HEK293 (cell line): ENCODE data around the gene SMAD1.

ENCODE experiments used
- CTCF ChIA-PET: fragments of 350-600 bp; formaldehyde crosslinking; extraction: SDS; loops from one replicate; lab custom pipeline; 2021; ENCODE audit warnings: antibody characterized with exemption; lab: Yijun Ruan, JAX
- POLR2A ChIA-PET: fragments of 300-600 bp; formaldehyde crosslinking; extraction: SDS; loops from one replicate; lab custom pipeline; 2020; ENCODE audit warnings: antibody characterized with exemption, inconsistent platforms; lab: Yijun Ruan, JAX
- H3K27ac ChIP-seq: fragments of 200-500 bp; sonication (Bioruptor generic); 2 replicates; pipeline ENCODE4 v1.5.1; 2014; ENCODE audit warnings: low read depth, low read length, control low read depth, inconsistent platforms; ENCODE audit errors: extremely low read depth
- H3K36me3 ChIP-seq, 2 experiments: fragments of 200-500 bp in 1 of 2; sonication (Bioruptor generic) in 1 of 2; 1 replicate in 1 of 2; 2 replicates in 1 of 2; pipeline ENCODE4 v1.5.1; 2014 to 2017; ENCODE audit warnings: inconsistent platforms in 2 of 2, low read length in 2 of 2; ENCODE audit not compliant: control insufficient read depth in 2 of 2, insufficient read depth in 1 of 2
- H3K4me1 ChIP-seq: fragments of 200-500 bp; sonication (Bioruptor generic); 2 replicates; pipeline ENCODE4 v1.5.1; 2014; ENCODE audit warnings: mild to moderate bottlenecking, low read length, inconsistent platforms; ENCODE audit not compliant: control insufficient read depth, insufficient read depth
- H3K4me3 ChIP-seq: 2 replicates; pipeline ENCODE4 v1.5.1; 2011; ENCODE audit warnings: low read depth, mild to moderate bottlenecking, control low read depth, low read length, moderate library complexity
- H3K9me3 ChIP-seq: fragments of 200-500 bp; sonication (Bioruptor generic); 2 replicates; pipeline ENCODE4 v1.5.1; 2014; ENCODE audit warnings: low read depth, low read length, inconsistent platforms; ENCODE audit not compliant: control insufficient read depth, insufficient read depth
- GLIS1 ChIP-seq: fragments of 450-650 bp; formaldehyde crosslinking; IDR thresholded peaks from 2 replicates; pipeline ENCODE4 v1.5.1; 2016; ENCODE audit warnings: missing biosample characterization, missing genetic modification characterization
- GLIS2 ChIP-seq: fragments of 450-650 bp; formaldehyde crosslinking; IDR thresholded peaks from 2 replicates; pipeline ENCODE4 v1.5.1; 2016; ENCODE audit warnings: missing biosample characterization, missing genetic modification characterization
- RBAK ChIP-seq: fragments of 450-650 bp; formaldehyde crosslinking; IDR thresholded peaks from 2 replicates; pipeline ENCODE4 v1.5.1; 2016; ENCODE audit warnings: missing biosample characterization, missing genetic modification characterization
- SCRT1 ChIP-seq: fragments of 450-650 bp; formaldehyde crosslinking; IDR thresholded peaks from 2 replicates; pipeline ENCODE4 v1.5.1; 2016; ENCODE audit warnings: missing biosample characterization, missing genetic modification characterization, borderline replicate concordance
- SCRT2 ChIP-seq: fragments of 450-650 bp; formaldehyde crosslinking; IDR thresholded peaks from 2 replicates; pipeline ENCODE4 v1.5.1; 2016; ENCODE audit warnings: missing biosample characterization, missing genetic modification characterization
- TSHZ1 ChIP-seq: fragments of 450-650 bp; formaldehyde crosslinking; IDR thresholded peaks from 2 replicates; pipeline ENCODE4 v1.5.1; 2016; ENCODE audit warnings: missing biosample characterization, missing genetic modification characterization, borderline replicate concordance
- ZBTB21 ChIP-seq: fragments of 450-650 bp; formaldehyde crosslinking; IDR thresholded peaks from 2 replicates; pipeline ENCODE4 v1.5.1; 2017; ENCODE audit warnings: missing biosample characterization, missing genetic modification characterization
- ZNF114 ChIP-seq: fragments of 450-650 bp; formaldehyde crosslinking; IDR thresholded peaks from 2 replicates; pipeline ENCODE4 v1.5.0; 2017; ENCODE audit warnings: missing biosample characterization, missing genetic modification characterization
- ZNF48 ChIP-seq: fragments of 450-650 bp; formaldehyde crosslinking; IDR thresholded peaks from 2 replicates; pipeline ENCODE4 v1.5.1; 2016; ENCODE audit warnings: missing biosample characterization, missing genetic modification characterization
- ZNF510 ChIP-seq: fragments of 450-650 bp; formaldehyde crosslinking; IDR thresholded peaks from 2 replicates; pipeline ENCODE4 v1.5.1; 2018; ENCODE audit warnings: mild to moderate bottlenecking, missing genetic modification characterization, missing biosample characterization; ENCODE audit not compliant: insufficient replicate concordance
- ZNF560 ChIP-seq: fragments of 450-650 bp; formaldehyde crosslinking; IDR thresholded peaks from 2 replicates; pipeline ENCODE4 v1.5.1; 2017; ENCODE audit warnings: missing biosample characterization, missing genetic modification characterization, borderline replicate concordance
- ZNF777 ChIP-seq: fragments of 450-650 bp; formaldehyde crosslinking; IDR thresholded peaks from 2 replicates; pipeline ENCODE4 v1.5.1; 2017; ENCODE audit warnings: missing biosample characterization, missing genetic modification characterization, borderline replicate concordance
- ZNF830 ChIP-seq: fragments of 450-650 bp; IDR thresholded peaks from 2 replicates; pipeline ENCODE4 v1.5.0; 2018; ENCODE audit warnings: missing biosample characterization, missing genetic modification characterization, low read depth, mild to moderate bottlenecking, moderate library complexity

Gene SMAD1

GRCh38 chr4:145497199-145498149 is 15.8 kb downstream of the SMAD1 start (continued):
- no peak for TF ChIP-seq TSHZ1 (tag by site-specific recombination)
- no peak for TF ChIP-seq RBAK (tag by site-specific recombination)
- no peak for TF ChIP-seq GLIS1 (tag by site-specific recombination)
- no peak for TF ChIP-seq ZNF114 (tag by site-specific recombination)
- TF ChIP-seq, all 188 proteins: peak for 0

- ChIA-PET CTCF (no interaction called here), POLR2A (no interaction called here)
- no peak overlapping the region for H3K4me3 ChIP-seq
- H3K27ac ChIP-seq = no peak overlapping the region
- TF ChIP-seq ZNF830 = no peak
- TF ChIP-seq ZNF560 (tag by site-specific recombination) = no peak
- no peak for TF ChIP-seq ZNF777 (tag by site-specific recombination)
- no peak for TF ChIP-seq ZNF510 (tag by site-specific recombination)
- H3K36me3 ChIP-seq = no peaks in the 10 kb centered on the region
- H3K4me1 ChIP-seq = no peaks in the 10 kb centered on the region; the same call in 1 of the 2 replicates
- H3K9me3 ChIP-seq = no peaks in the 10 kb centered on the region
Observed at GRCh38 chr4:145498430-145498829, 16.8 kb downstream of the SMAD1 start.

- ChIA-PET CTCF (no interaction called here), POLR2A (no interaction called here)
- no peak overlapping the region for H3K27ac ChIP-seq
- TF ChIP-seq ZNF48 (tag by site-specific recombination) (no peak), SCRT1 (tag by site-specific recombination) (peak; percentile 34; the same call in 1 of the 2 replicates), SCRT2 (tag by site-specific recombination) (peak; percentile 72)
- H3K4me3 ChIP-seq = no peak overlapping the region
- H3K9me3 ChIP-seq = no peaks in the 10 kb centered on the region
- H3K4me1 ChIP-seq = no peaks in the 10 kb centered on the region; the same call in 1 of the 2 replicates
- no peaks in the 10 kb centered on the region for H3K36me3 ChIP-seq
Observed at GRCh38 chr4:145501051-145501660, 19.5 kb downstream of the SMAD1 start.

GRCh38 chr4:145502809-145503208 is 21.2 kb downstream of the SMAD1 start:
- no peak overlapping the region for H3K27ac ChIP-seq
- H3K4me3 ChIP-seq = no peak overlapping the region
- ChIA-PET CTCF (interaction anchor here (1.1 kb wide), 1 partner anchor 52 kb away, joined by 5 read pairs; no protein-coding TSS in a partner anchor), POLR2A (no interaction called here)
- peaks cover under 1% of the 10 kb centered on the region; the same call in 1 of the 2 replicates for H3K4me1 ChIP-seq
- no peak for TF ChIP-seq ZBTB21 (tag by site-specific recombination)
- no peak for TF ChIP-seq GLIS2 (tag by site-specific recombination)
- H3K9me3 ChIP-seq = no peaks in the 10 kb centered on the region
- no peaks in the 10 kb centered on the region for H3K36me3 ChIP-seq
